Forelimb muscle (tissue), 1 donor: Measurements from ENCODE around the gene TREML4. TPM values are rescaled to one million over a fixed set of nuclear protein-coding genes. Genes with fewer than 3 reads are reported as not detected.
"Not testable (repeated sequence)": the region's sequence is repeated elsewhere in the genome, so short reads cannot be mapped to it uniquely, and the experiment has no call there.

Experiments used
- DNase-seq: peaks from one replicate; pipeline ENCODE4 v3.0.0-alpha.2; 2013; ENCODE audit warnings: low read depth
- polyA plus RNA-seq: library from polyadenylated mRNA; unstranded; fragments of 120-200 nt; gene quantifications from one replicate; pipeline ENCODE4 v1.2.1, GENCODE V29; 2013; ENCODE audit not compliant: insufficient read length

The TREML4 gene
- polyA plus RNA-seq: not detected

GRCh38 chr6:41228096-41228495 lies at the start of gene TREML4:
Gene TREML4 (plus strand): TSS chr6:41228349. CDS start chr6:41228428, 79 bp downstream.
- DNase-seq: no peak

- no peak for DNase-seq
Measured at GRCh38 chr6:41179163-41179562, 49.0 kb upstream of the TREML4 start.

- no peak for DNase-seq
Measured at GRCh38 chr6:41181566-41181965, 46.6 kb upstream of the TREML4 start.

GRCh38 chr6:41182069-41183034 lies 45.8 kb upstream of the TREML4 start:
- DNase-seq: no peak

GRCh38 chr6:41184761-41185160 lies 43.4 kb upstream of the TREML4 start:
- no peak for DNase-seq

- DNase-seq: no peak
Measured at GRCh38 chr6:41186031-41186562, 42.1 kb upstream of the TREML4 start.

- DNase-seq: no peak
Measured at GRCh38 chr6:41187924-41188886, 39.9 kb upstream of the TREML4 start.

GRCh38 chr6:41189046-41189445 lies 39.1 kb upstream of the TREML4 start:
- DNase-seq: not testable (repeated sequence)

- DNase-seq: no peak
Measured at GRCh38 chr6:41189967-41190366, 38.2 kb upstream of the TREML4 start.

GRCh38 chr6:41190791-41191190 lies 37.4 kb upstream of the TREML4 start:
- no peak for DNase-seq

- no peak for DNase-seq
Measured at GRCh38 chr6:41191569-41191968, 36.6 kb upstream of the TREML4 start.

- DNase-seq: no peak
Measured at GRCh38 chr6:41193171-41193734, 34.9 kb upstream of the TREML4 start.

- no peak for DNase-seq
Measured at GRCh38 chr6:41193884-41194283, 34.3 kb upstream of the TREML4 start.

- no peak for DNase-seq
Measured at GRCh38 chr6:41194386-41194785, 33.8 kb upstream of the TREML4 start.

GRCh38 chr6:41197234-41197633 lies 30.9 kb upstream of the TREML4 start:
- no peak for DNase-seq

- no peak for DNase-seq
Measured at GRCh38 chr6:41199552-41200246, 28.4 kb upstream of the TREML4 start.

- no peak for DNase-seq
Measured at GRCh38 chr6:41200296-41200900, 27.8 kb upstream of the TREML4 start.

GRCh38 chr6:41200901-41201763 lies 27.0 kb upstream of the TREML4 start, which contains the start of gene TREML2:
Gene TREML2 (minus strand): TSS chr6:41201149. CDS start chr6:41201008, 141 bp downstream.
- DNase-seq: no peak

GRCh38 chr6:41201764-41202173 lies 26.4 kb upstream of the TREML4 start:
- DNase-seq: no peak
